ENCODE measurements around the gene CYB5R4. TPM values are rescaled to one million over a fixed set of nuclear protein-coding genes. Genes with fewer than 3 reads are reported as not detected.

CYB5R4 gene
- total RNA-seq, 1 experiment from 2014 or later, result 12.5 TPM

Other genes starting within 250 kb of the CYB5R4 start
- 0.70 to 1.2 TPM (median 1.1 TPM) in 3 replicates for gene SNAP91, start 150.6 kb upstream of the CYB5R4 start, total RNA-seq (2021)
- 0.66 to 2.2 TPM (median 2.1 TPM) in 3 replicates for gene RIPPLY2, start 6.3 kb upstream of the CYB5R4 start, total RNA-seq (2021)
- 4.8 to 5.2 TPM (median 4.9 TPM) in 3 replicates for gene MRAP2, start 174.1 kb downstream of the CYB5R4 start, total RNA-seq (2021)